Measurements from ENCODE around the gene LDB1. TPM values are rescaled to one million over a fixed set of nuclear protein-coding genes. Genes with fewer than 3 reads are reported as not detected.

Gene LDB1
- total and polyA plus RNA-seq, 2 of the 13 experiments (the other 11 are each of a cell fraction or from before 2014, with no cell fraction given): 17.2 to 45.5 TPM

- no peak for TF ChIP-seq SP1 (IDR thresholded peaks at IDR 0.05)
- peak; percentile 71; the same call in 1 of the 2 replicates for TF ChIP-seq SP1 (CRISPR knock-in tag; IDR thresholded peaks at IDR 0.05)
- no peak; the same call in 1 of the 2 replicates for TF ChIP-seq PHF21A (CRISPR knock-in tag; IDR thresholded peaks at IDR 0.05)
- no peak for TF ChIP-seq PRDM15 (CRISPR knock-in tag; IDR thresholded peaks at IDR 0.05)
- TF ChIP-seq ZNF589 (CRISPR knock-in tag; conservative IDR thresholded peaks at IDR 0.05): no peak
- no peak for TF ChIP-seq ZHX1 (CRISPR knock-in tag; IDR thresholded peaks at IDR 0.05; ENCODE audit: low read depth)
- no peak for TF ChIP-seq SNRNP70 (IDR thresholded peaks at IDR 0.05; ENCODE audit: low read depth, low read length)
- TF ChIP-seq RARA (CRISPR knock-in tag; IDR thresholded peaks at IDR 0.05): 0 out of 2 replicates have a peak, but pooled peaks have one; percentile 20
- no peak for TF ChIP-seq HHEX (CRISPR knock-in tag; IDR thresholded peaks at IDR 0.05)
- TF ChIP-seq NFYB (CRISPR knock-in tag; IDR thresholded peaks at IDR 0.05): no peak
- TF ChIP-seq FOXO1 (CRISPR knock-in tag; IDR thresholded peaks at IDR 0.05): no peak
- no peak for TF ChIP-seq ETV6 (CRISPR knock-in tag; conservative IDR thresholded peaks at IDR 0.05)
- TF ChIP-seq ELF1 (CRISPR knock-in tag; IDR thresholded peaks at IDR 0.05): peak; percentile 66
- no peak for TF ChIP-seq ZNF414 (CRISPR knock-in tag; IDR thresholded peaks at IDR 0.05)
- no peak; the same call in 1 of the 2 replicates for TF ChIP-seq REPIN1 (CRISPR knock-in tag; IDR thresholded peaks at IDR 0.05; ENCODE audit: borderline replicate concordance, low read depth)
- TF ChIP-seq U2AF1 (optimal IDR thresholded peaks at IDR 0.05; ENCODE audit: low read depth, low read length): peak; percentile 69
- TF ChIP-seq ELK4 (CRISPR knock-in tag; IDR thresholded peaks at IDR 0.05; ENCODE audit: borderline replicate concordance): no peak
- TF ChIP-seq ZNF317 (CRISPR knock-in tag; IDR thresholded peaks at IDR 0.05): no peak
- no peak for TF ChIP-seq TRIM22 (IDR thresholded peaks at IDR 0.05)
- 0 out of 2 replicates have a peak, but pooled peaks have one; percentile 19 for TF ChIP-seq ZBTB7A (CRISPR knock-in tag; IDR thresholded peaks at IDR 0.05)
- no peak for TF ChIP-seq ZNF576 (CRISPR knock-in tag; IDR thresholded peaks at IDR 0.05)
Measured at GRCh38 chr10:102114861-102115618, 5.1 kb downstream of the LDB1 start (continued).
